Myocyte (in vitro differentiated cells): ENCODE measurements around the gene BCL11A. TPM values are rescaled to one million over a fixed set of nuclear protein-coding genes. Genes with fewer than 3 reads are reported as not detected.

Experiments used
- DNase-seq: peaks from one replicate; pipeline ENCODE4 v3.0.0-alpha.2; 2012; ENCODE audit warnings: low read depth
- total RNA-seq: library from RNA; depleted of rRNA; stranded (reverse); fragments of >200 nt; gene quantifications from 2 replicates; pipeline ENCODE4 v1.2.3, GENCODE V29; 2014

The BCL11A gene
- total RNA-seq, 1 donor from 2014 or later, result 0.11 TPM

DNA sequence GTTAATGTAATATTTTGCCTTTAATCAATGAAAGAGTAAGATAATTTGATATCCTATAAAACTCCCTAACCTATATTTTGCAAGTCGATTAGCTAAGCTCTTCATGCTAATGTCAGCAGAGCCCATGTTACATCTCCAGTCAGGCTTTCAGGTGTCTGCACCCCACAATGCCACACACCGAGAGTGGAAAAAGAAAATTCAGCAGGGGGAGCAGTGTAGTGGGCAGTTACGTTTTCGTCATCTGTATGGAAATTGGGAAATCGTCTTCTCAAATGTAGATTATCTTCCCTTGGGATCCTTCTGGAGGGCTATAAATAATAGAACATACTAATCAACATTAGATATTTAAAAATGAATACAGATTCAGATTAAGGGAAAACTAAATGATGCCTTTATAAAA is 66.3 kb downstream of the BCL11A start:
- no peak for DNase-seq

DNA sequence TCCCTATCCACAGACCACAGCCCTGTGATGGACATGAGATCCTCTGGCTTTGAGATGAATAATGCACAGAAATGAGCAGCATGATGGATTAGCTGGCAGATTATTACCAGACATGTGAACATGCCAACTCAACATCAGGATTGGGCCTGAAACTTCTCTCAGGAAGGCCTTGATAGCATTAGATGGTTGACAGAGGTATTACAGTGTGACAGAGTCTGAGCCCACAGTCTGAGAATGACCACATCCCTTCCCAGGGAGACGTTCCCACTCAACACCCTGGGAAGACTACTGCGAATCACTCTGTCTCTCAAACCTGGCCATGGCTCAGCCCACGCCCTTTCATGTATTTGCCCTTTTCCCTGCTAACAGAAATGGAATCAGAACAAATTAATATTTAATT is 66.9 kb downstream of the BCL11A start:
- DNase-seq, result no peak

DNA sequence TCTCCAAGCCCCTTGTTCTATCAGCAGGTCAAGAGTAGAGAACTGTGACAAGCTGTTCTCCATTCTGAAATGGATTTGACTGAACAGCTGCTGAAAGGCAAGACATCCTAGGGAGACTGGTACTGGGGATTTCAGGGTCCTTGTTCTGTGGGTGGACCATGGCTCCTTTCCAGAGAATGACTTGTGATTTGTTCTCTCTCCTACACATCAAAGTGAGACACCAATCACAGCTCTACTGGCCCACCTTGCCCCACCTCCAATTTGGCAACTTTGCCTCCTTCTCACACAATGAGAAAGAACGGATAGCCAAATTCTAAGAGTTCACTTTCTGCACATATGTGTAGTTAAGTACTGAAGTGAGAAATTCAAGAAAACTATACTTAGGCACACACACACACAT is 67.4 kb downstream of the BCL11A start:
- DNase-seq, result no peak

DNA sequence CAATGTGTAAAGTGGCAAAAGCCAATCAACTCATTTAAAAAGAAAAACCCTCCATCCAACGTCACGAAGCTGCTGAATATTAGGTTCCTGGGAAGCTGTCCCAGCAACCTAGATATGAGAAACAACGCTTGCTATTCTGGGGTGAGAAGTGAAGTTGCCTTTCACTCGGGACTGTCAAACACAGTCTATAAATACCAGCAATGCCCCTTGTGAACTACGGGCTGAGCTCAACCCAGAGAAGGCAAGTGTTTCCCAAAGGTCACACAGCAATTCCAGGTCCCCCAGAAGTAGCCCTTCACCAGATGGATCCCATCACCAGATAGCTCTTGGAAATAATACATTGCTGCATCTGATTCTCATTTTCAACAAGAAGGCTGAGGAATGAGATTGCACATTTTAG is 67.9 kb downstream of the BCL11A start:
- DNase-seq, result no peak

DNA sequence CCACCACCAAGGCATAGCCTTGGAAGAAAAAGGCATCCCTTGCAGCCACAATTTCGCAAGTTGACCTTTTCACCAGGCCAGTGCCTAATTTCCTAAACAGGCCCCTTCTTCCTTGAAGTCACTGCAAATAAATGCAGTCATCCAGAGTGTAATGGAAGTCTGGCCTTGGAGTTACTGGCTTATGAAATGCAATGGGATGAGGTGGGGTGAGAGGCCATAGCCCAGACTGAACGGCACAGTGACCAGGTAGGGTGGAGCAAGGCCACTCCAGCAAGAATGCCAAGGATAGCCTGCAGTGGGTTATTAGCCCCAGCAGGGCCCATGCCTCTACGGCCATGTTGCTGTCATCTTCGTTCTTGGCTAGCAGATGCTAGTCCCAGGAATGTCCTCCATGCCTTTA is 68.4 kb downstream of the BCL11A start:
- no peak for DNase-seq

DNA sequence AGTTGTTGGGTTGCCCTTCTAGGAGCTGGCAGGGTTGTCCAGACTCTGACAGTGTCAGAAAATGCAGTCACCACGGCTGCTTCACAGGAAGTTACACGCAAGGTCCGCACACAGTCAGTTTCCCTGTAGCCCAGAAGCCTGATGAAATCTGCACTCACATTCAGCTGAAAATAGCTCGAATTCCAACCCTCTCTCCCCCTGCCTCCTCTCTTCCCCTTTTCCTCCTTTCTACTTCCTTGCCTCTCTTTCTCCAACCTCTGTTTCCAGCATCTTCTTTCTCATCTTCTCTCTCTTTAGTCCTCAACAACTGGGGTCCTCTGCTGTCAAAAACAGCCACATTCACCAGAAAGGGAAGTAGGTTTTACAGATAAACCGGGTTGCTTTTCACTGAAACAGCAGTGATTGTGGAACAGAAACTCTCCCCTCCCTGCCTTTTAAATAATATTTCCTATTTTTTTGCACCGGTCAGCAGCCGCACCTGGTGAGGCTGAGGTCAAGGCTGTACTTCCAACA is 69.3 kb downstream of the BCL11A start:
- DNase-seq, result no peak

DNA sequence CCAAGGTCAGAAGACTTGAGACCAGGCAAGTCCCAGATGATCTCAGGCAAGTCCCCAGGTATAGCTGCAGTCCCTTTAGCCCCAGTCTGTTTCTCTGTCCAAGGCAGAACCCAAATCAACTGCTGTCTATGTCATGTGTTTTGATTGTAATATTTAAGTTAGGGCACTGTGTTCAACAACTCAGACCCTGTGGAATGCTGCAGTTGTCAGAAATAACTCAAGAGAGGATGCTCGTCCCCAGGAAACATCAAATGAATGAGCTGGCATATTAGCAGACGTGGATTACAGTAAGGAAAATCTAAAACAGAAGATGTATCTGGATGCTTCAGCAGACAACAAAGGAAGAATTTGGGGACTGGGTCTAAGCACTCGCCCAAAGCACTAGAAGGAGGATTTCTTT is 70.1 kb downstream of the BCL11A start:
- no peak for DNase-seq

DNA sequence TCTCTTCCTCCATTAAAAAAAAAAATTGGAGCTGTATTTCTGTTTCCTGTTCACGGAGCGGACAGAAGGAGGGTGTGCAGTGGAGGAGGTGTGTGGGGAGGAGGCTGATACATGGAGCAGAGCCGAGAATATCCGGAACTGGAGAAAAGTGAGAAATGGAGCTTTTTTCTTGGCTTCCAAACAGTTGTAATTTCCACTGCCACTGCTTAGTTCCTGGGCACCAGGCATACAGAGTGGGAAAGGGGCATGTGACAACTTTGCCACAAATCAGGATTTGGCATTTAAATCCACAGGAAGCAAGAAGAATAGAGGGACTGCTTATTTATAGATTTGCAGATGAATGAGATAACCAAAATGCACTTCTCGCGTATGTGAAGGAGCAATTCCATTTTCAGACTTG is 71.2 kb downstream of the BCL11A start:
- DNase-seq, result no peak

DNA sequence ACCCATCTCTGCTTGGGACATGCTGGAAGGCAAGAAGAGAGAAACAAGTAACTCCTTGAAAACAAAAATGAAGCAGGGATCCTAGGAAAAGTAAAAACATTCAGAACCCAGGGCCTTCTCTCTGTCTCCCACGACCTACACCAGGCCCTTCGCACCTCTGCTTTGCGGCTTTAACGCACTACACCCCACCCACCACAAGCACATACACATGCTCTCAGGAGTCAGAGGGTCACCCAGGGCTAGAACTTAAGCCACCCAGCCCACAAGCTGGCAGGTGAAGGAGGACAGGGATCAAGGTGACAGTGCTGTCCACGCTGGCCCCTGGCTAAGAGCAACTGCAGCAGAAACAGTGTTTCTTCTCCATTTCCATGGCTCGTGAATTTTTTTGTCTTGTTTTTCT is 72.2 kb downstream of the BCL11A start:
- DNase-seq, result no peak

DNA sequence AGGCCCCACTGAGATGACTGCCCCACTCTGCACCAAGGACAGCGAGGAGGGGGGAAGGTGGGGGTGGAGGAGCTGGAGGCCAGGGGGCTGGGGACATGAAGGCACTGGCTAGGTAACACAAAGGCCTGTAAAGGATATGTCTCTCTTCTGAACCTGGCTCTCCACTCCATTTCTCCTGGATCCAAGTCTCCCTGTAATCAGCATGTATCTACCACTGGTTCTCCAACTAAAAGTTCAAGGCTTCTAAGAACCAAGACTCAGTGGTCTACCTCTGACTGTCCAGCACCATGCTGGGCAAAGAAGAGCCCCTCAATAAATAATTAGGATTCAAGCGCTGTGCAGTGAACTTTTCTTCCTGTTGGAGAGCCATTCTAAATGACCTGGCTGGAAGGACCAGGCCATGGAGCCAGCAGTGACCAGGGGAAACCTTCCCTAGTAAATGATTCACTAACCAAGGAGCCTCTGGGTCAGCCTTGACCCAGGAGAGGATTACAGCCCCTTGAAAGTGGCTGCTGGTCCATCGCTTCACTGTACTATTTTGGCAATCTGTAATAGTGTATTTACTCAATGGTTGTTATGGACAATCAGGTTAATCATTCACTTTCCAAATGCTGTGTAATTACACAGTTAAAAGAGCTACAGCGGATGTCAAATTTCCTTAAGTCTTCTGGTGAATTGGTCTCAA is 73.2 kb downstream of the BCL11A start:
- no peak for DNase-seq

DNA sequence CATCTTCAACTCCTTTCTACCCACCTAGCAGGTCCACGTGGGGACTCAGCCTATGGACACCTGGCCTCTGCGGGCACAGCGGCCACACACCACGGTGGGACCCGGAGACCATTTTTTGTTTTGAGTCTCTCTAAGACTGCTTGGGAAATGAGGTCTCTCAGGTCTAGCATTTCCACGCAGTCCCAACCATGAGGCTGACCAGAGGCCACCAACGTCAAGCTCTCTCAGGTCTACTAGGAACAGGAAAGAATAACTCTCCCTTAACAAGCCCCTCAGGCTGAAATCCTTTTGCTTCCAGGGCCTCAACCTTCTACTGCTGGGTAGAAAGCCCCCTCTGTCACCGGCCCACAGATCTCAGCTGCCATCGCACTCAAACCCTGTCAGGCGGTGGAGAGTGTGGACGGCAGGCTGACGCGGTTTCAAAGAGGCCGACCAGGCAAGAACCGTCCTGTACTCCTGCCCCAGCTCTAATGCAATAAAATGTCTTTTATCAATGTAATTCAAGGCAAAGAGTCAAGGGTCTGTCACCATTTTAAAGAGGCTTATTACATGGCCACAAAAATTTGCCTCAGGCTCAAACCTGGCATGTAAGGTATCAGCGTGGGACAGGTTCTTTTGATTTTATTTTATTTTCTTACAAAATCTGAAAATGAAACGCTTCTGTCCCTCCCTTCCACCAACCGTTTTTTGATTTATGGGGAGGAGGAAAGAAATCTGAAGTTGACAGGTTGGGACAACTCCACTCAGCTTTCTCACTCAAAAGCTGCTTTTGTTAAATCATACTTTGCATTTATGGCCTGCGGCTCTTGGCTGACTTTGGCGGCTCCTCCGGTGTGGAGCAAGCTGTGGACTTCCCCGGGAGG is 74.0 kb downstream of the BCL11A start:
- DNase-seq, result no peak

DNA sequence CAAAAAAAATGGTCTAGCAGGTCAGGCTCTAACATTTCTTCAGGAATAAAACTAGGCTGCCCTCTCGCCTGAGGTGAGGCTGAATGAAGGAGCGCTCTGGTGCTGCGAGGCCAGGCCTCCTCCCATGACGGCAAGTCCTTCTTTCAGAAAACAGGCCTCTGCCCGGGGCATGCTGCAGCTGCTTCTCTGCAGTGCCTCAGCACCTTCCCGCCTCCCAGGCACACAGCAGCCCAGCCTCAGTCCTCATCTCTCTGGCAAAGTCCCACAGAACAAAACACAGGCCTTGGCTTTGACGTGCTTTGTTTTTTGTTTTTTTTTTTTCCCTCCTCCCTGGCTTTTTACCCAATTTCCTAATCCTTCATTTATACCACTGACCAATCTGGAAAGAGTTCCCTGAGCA is 74.8 kb downstream of the BCL11A start:
- no peak for DNase-seq

DNA sequence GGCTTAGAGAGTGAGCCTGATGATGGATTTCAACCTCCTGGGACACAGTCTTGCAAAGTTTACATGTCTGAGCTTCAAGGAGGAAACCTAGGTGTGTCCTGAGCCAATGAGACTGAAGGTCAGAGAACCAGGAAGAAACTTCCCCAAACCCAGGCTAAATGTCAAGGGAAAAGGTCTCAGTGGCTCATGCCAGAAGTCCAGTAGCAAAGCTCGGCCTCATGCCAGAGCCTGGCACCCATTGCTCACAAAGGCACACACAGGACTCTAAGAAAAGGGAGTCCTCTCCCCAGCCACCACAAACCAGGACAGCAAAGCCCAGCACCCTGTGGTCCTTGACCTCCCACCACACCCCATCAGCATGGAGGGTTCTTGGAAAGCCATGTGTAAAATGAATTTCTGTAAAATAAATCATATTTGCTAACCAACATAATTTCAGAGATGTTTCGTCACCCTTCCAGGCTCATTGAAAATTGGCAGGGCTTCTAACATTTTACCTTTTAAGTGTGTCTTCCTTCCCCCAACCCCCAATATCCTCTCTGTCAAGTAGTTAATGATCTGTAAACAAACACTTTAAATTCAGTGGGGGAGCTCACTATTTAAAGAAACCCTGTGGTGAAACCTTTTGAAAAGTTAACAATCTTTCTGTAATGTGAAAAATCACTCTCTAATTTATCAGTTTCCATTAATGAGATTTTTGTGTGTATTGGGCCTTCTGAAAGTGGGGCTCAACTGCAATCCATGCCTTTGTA is 77.1 kb downstream of the BCL11A start:
- DNase-seq, result no peak

DNA sequence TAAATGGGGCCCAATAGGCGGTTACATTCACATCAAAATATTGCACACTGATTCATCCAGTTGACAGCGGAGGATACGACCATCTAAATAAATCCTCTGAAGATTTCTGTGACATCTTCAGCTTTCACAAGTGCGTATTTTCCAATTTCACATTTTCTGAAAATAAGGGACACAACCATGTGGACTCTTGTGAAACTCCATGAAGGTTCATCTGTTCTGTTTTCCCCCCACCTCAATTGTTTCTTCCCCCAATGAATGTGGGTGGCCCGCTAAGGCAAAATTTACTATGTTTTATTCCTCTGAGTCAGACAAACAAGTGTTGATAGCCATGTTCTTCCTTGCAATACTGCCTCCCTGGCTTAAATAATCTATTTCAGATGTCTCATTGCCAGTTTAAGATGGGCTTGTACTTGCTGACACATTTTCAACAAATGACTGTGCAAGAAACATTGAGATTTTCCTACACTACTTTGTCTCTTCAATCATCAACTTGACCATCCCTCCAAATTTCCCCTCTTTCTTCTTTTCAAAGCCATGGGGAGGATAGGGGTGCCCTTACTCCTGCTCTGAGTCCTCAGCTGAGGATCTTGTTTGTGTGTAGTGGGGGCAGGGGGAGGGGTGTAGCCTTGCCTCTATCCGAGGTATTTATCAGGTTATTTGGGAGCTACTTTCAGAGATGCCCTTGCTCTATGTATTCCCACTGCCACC is 78.2 kb downstream of the BCL11A start:
- DNase-seq, result no peak

DNA sequence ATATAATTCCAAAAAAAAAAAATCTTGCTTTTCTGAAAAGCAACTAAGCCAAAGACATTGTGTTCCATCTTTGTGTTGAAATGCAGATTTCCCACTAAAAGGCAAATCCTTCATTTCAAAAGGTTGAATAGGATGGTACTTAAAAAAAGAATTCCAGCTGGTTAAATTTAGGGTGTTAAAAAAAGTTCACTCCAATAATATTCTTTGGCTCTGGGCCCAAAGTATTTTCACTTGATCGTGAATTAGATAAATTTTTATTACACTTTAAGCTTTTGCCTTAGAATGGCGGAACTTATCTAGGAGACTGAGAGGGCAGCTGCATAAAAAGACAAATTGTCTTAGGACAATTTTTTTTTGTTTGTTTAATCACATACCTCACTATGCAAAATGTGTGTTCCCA is 79.2 kb downstream of the BCL11A start:
- DNase-seq, result no peak

DNA sequence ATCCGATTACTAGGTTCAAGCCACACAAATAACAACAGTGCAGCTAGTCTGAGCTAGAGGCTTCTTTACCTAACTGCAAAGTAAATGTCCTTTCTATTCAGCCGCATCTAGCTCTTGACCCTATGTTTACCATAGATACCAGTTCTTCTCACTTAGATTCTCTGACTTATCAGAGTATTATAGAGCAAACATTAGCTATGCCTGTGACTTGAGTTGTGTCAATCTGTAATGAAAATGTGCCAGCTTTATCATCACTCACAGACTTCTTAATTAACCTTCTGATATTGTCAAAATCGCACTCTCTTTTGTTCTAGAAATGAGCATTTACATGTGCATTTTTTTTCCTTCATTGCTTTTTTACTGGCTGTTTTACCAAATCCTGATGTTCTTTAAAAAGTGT is 79.9 kb downstream of the BCL11A start:
- DNase-seq, result no peak

DNA sequence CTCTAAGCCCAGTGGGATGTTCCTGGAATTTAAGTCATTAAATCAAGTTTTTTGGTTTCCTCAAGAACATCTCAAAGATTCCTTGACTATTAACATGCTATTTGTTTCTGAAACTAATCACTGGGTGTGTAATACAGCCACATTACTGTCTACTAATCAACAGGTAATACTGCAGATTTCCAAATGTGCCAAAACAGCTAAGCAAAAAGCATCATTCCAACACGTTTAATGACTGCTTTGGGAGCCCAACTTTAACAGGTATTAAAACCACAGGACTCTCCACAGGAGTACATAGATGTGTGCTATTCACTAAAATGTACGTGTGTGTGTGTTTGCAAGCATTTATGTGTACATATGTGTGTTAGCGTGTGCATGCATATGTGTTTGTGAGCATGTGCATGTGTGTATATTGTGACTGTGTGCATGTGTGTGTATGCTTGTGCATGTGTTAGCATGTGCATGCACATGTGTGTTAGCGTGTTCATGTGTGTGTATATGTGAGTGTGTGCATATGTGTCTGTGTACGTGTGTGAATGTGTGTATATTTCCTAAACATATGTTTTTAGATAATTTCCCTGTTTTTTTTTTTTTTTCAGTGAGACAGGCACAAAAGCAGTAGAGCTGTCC is 80.7 kb downstream of the BCL11A start:
- no peak for DNase-seq

DNA sequence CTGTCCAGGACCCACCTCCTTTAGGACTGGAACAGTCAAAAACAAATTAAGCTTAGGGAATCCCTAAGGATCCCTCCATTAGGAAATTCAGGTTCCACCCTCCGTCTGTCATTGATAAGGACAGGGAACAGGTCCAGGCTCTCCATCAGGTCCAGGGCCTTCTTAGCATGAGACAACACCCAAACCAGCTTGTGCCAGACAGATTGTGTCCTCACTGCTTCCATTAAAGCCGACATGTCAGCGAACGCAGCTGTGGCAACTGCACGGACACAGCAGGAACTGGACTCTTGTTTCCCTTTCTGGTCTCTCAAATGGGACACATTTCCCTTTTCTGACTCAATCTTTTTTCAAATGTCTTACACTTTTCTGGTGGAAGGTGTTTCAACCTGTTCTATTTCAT is 81.4 kb downstream of the BCL11A start:
- DNase-seq, result no peak

DNA sequence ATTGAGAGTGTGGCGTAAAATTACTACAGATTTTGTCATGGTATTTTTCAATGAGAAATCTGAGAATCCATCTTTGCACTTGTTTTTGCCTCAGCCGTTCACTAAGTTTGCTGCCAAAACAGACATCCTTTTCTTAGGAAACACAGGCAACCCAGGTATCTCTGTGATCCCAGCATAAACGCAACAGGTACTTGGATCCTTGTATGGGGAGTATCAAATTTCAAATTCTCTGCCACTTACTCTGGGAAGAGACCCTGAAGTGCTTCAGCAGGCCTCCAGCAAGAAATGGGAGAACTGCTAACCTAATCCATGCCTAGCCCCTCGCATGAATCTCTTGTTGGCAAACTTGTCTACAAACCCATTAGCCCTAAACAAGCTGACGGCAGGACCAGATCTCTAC is 83.1 kb downstream of the BCL11A start:
- no peak for DNase-seq

DNA sequence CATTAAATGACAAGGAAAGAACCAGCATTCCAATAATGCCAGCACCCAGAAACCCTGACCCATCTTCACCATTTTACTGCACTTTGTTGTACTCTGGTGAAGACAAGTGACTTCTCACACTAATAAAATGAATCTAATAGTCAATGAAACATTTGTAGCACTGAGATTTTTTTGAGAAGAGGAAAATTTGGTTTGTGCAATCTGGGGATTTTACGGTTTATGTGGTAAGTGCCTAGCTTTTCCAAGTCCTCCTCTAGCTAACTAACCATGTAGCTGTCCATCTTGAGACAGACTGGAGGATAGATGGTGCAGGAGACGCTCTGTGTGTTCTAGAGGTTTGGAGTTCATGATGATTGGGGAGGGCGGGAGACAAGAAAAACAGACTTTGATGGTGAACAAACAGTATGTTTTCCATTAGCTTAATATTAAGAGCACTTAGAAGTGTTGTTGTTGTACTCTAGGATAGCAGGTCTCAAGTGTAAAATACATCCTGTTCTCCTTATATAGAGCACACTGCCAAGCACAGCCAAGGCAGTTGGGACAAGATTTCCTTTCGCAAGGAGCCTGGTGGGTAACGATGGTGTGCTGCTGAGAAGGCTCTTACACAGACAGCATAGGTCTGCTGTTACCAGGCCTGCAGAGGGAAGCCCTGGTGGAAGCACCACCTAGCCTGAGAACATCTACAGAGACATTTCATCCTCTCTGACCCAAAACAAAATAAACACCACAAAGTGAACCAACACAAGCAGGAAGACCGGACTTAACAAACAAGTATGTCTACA is 83.7 kb downstream of the BCL11A start:
- DNase-seq, result no peak
